C4-2B (cell line): ENCODE measurements around the gene GPR141.

Experiments used
- CTCF ChIP-seq: fragments of 450-650 bp; conservative IDR thresholded peaks from 2 replicates; pipeline ENCODE4 v1.5.1; 2017; ENCODE audit warnings: mild to moderate bottlenecking
- ZFX ChIP-seq: fragments of 450-650 bp; IDR thresholded peaks from 2 replicates; pipeline ENCODE4 v1.6.1; 2017

GRCh38 chr7:37705976-37706375 is 22.4 kb downstream of the GPR141 start:
- TF ChIP-seq CTCF (no peak), ZFX (no peak)
